ENCODE results near the gene CCDC30.

GRCh38 chr1:42449256-42449655 is 13.8 kb upstream of the CCDC30 start:
- no peak for TF ChIP-seq FOXM1 (IDR thresholded peaks at IDR 0.05; ENCODE audit: borderline replicate concordance, low read depth)
- TF ChIP-seq EP300 (IDR thresholded peaks at IDR 0.05; ENCODE audit: borderline replicate concordance): no peak
- TF ChIP-seq EGR1 (IDR thresholded peaks at IDR 0.05): no peak
- TF ChIP-seq ZBTB7A (IDR thresholded peaks at IDR 0.05; ENCODE audit: low read depth): no peak
- no peak for TF ChIP-seq REST (IDR thresholded peaks at IDR 0.05; ENCODE audit: low read depth)
- no peak for TF ChIP-seq MAX (IDR thresholded peaks at IDR 0.05)
- no peak for TF ChIP-seq TAF1 (IDR thresholded peaks at IDR 0.05; ENCODE audit: low read depth)
- TF ChIP-seq TCF12 (IDR thresholded peaks at IDR 0.05; ENCODE audit: low read depth): no peak
- no peak for TF ChIP-seq NFIC (IDR thresholded peaks at IDR 0.05)
- TF ChIP-seq CREB1 (IDR thresholded peaks at IDR 0.05; ENCODE audit: low read depth): no peak
- TF ChIP-seq USF1 (IDR thresholded peaks at IDR 0.05): no peak
- TF ChIP-seq CEBPB (IDR thresholded peaks at IDR 0.05): no peak

Data from Ishikawa (cell line).